HG02642 (cell line): ENCODE results near the gene SOCS4.
A peak's percentile ranks its signal among the peaks of the same experiment; 100 is the strongest.
"Not testable (repeated sequence)": the region's sequence is repeated elsewhere in the genome, so short reads cannot be mapped to it uniquely, and the experiment has no call there.

Experiments
- ATAC-seq: cut with Tn5 transposase; IDR thresholded peaks from one replicate; pipeline ENCODE4 v1.9.1; 2021; ENCODE audit warnings: mild to moderate bottlenecking; ENCODE audit not compliant: unreplicated experiment, poor library complexity

The SOCS4 gene, protein sequence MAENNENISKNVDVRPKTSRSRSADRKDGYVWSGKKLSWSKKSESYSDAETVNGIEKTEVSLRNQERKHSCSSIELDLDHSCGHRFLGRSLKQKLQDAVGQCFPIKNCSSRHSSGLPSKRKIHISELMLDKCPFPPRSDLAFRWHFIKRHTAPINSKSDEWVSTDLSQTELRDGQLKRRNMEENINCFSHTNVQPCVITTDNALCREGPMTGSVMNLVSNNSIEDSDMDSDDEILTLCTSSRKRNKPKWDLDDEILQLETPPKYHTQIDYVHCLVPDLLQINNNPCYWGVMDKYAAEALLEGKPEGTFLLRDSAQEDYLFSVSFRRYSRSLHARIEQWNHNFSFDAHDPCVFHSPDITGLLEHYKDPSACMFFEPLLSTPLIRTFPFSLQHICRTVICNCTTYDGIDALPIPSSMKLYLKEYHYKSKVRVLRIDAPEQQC

DNA sequence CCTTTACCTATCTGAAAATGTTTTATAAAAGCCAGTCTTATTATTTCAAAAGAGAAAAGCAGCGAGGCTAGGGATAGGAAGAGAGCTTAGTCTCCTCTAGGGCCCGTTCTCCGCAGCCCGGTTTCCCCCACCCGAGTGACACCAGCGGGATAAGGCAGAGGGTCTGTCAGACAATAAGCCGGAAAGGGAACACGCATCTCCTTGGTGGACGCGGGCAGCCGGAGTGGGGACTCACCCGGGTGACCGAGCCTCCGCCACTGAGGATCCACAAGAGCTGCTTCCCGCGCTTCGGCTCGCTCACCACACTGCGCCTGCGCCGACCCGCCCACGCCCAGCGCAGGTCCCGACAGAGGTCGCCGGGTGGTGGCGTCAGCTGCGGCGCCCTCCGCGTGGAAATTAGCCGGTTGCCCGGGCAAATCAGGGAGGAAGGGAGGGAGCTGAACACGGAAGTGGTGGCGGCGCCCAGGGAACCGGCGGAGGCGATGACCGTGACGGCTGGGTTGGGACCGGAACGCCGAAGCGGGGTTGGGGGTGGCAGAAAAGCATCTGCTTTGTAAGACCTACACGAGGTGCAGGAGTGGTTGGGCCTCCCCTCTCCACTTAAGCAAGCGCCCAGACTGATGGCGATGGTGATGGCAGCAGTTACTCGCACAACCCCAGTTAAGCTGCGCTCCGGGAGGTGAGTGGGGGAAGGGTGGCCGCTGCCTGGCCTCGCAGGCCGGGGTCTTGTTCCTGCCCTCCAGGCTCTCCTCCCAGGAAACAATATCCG, at the start of gene SOCS4, which contains the start of gene WDHD1:
TSS of gene SOCS4 (plus strand) at position 444 of the 769 bp plus-strand sequence. CDS start 15,806 bp downstream, outside the sequence.
TSS of gene WDHD1 (minus strand) at position 307 of the 769 bp plus-strand sequence. CDS start 312 bp downstream, outside the sequence.
- ATAC-seq = peak; percentile 96

DNA sequence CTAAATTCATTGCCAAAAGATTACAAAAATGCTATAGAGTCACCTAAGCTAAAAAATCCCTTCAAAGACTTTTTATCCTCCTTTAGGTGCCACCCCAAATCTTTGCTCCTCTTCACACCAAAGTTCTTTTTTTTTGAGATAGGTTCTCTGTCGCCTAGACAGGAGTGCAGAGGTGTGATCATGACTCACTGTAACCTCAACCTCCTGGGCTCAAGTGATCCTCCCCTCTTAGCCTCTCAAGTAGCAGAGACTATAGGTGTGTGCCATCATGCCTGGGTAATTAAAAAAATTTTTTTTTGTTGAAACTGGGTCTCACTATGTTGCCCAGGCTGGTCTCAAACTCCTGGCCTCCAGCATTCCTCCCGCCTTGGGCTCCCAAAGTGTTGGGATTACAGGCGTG, 48.0 kb upstream of the SOCS4 start:
- ATAC-seq = no peak

DNA sequence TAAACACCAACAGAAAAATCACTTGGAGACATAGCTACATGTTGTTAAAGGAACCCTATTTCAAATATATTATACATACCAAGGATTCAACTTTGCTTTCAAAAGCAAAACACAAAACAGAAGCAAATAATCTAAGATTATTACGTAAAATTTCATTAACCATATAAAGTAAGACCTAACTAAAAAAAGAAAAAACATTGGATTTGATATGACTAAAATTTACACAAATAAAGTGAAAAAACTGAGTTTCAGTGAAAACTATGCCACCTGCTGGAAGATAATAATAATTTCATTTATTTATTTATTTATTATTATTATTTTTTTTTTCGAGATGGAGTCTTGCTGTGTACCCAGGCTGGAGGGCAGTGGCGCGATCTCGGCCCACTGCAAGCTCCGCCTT, 45.3 kb upstream of the SOCS4 start:
- ATAC-seq = no peak

DNA sequence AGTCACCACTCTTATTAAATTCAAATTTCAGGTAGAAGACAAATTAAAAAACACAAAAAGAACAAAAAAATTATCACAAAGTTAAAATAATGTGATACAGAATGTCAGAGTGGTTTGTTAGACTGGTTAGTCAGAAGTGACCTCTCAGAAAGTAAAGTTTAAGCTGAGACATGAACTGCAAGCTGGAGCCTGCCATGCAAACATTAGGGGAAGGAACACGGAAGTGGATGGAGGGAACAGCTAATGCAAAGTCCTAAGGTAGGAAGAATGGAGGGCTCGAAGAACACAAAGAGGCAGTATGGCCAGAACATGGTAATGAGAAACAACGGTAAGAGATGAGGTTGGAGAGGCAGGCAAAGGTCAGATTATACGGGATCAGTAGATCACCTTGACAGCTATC, 41.9 kb upstream of the SOCS4 start:
- no peak for ATAC-seq

DNA sequence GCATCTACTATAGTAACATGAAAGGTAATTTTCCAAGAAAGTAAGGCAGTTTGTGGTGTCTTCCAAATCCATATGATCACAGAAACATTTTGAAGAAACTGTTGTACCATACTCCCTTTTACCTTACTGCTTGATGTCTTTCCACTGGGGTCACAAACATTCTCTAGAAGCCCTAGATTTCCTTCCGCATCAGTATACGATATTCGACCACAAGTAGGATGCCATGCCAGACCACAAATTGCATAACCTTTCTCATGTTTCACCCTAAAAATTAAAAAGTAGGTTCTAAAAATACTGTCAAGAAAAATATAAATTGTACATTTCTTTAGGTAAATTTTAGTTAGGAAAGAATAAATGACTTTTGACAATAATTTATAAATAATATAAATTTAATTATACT, 26.7 kb upstream of the SOCS4 start:
- ATAC-seq = no peak

DNA sequence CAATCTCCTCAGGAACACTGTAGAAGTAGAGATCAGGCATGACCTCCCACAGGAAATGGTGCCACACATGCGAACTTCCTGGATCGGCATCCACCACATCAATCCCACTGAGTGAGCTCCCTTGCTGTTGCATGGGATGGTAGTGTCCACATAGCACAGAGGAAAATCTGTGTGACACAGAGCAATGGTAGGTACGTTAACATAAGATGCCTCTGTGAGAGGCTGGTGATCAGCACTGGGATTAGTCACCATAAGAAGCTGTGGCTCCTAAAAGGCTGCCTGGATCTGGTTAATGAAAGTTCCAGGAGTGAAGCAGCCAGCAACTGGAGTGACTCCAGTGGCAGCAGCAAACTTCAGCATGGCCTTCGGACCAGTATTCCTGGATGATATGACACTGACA, 22.0 kb upstream of the SOCS4 start:
- no peak for ATAC-seq

DNA sequence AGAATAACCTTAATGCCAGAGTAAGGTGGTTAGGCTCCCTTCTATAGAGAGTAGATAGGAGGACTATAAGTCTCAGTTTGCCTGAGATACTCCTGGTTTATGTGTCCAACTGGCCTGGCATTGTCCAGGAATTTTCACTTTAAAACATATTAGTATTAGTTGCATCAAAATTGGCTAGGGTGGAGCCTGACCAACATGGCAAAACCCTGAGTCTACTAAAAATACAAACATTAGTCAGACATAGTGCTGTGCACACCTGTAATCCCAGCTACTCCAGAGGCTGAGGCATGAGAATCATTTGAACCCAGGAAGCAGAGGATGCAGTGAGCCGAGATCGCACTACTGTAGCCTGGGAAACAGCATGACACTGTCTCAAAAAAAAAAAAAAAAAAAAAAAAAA, 12.0 kb upstream of the SOCS4 start:
- ATAC-seq = no peak

DNA sequence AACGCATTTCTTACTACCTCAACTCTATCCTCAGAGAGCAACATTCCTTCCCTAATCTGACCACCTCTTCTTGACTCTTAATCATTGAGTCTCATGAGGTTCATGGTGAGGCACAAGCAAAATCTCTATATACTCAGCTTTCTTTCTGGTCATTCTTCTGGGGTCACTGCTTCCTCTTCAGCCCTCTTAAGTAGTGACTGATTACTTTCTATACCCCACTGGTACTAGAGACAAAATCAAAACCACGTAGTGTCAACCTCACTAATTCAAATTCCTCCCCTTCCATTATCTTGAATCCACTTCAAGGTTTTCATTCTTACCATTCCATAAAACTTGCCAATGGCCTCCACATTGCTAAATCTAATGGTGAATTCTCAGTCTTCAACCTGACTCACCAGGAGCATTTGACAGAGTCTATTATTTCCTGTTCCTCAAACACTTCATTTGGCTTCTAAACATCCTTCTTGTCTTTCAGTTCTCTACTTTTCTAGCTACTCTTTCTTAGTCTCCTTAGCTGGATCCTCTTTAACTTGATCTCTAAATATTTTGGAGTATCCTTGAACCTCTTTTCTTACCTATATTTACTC, 7.0 kb upstream of the SOCS4 start:
- no peak for ATAC-seq

DNA sequence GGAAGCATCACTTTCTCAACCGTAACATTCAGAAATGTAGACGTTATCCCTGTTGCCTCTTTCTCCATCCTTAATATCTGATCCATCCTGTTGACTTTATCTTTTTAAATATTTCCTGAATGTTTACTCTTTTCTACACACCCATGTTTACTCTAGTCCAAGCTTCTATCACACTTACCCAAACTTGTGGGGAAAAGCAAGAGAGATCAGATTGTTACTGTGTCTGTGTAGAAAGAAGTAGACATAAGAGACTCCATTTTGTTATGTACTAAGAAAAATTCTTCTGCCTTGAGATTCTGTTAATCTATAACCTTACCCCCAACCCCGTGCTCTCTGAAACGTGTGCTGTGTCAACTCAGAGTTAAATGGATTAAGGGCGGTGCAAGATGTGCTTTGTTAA, 2.7 kb upstream of the SOCS4 start:
- not testable (repeated sequence) for ATAC-seq

DNA sequence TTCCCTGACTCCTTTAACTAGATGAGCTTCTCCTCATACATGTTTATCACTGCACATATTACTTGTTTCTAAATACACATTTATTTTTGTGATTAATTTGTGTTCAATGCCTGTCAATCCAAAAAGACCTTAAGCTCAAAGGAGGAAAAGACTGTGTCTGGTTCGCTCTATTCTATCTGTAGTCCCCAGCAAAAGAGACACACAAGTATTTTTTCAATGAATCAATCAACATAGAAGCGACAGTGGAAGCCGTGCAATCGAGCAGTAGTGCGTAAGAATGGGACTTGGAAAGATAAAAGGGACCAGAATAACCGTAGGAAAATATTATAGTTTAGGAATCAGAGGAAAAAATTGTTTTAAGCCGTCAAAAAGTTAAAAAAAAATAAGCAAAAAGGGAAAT, 1.1 kb upstream of the SOCS4 start:
- ATAC-seq = no peak

DNA sequence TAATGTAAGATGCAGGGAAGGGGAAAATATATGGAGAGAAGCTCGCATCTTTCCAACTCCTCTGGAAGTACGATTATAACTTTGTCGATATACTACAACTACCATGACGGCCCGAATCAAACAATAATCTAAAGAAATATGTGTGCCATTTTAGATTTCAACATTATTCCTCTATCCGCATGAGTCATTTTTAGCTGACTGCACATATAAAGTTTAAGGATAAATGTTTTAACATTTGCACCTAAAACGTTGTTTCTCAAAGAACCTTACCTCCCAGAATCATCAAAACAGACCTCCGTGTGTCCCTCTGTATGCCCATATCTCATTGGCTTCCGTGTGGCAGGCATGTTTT, 619 bp upstream of the SOCS4 start:
- no peak for ATAC-seq

DNA sequence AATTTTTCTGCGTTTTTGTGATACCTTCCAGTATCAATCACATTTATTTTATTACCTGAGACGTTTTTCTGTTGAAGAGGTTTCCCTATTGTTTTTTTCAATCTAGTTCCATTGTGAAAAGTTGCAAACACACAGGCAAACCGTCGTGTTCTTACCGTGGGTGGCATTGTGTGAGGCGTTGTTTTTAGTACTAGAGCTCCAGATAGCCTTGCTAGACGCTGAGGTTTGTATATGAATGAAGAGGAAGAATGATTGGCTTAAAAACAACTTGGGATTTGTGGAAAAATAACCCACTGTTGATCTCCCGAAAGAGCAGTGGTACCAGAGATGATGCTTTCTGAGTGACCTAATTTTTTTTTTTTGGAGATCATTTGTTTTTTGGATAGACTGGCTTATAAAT, 1.0 kb downstream of the SOCS4 start:
- ATAC-seq = no peak

DNA sequence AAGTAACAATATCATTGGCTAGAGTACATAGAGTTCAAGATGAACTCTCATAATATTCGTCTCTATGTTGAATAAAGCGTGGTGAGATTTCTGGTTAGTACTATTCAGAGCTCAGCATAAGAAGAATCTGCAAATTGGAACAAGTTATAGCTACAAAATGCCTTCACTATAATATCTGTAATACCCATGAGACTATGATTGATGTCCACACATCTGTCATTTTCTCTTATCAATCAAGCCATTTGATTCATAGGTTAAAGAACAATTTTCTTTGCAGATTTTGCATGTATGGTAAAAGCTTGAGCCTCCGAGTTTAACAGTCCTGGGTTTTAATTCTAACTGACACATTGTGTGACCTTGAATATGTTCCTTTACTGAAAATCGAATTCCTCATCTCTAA, 1.4 kb downstream of the SOCS4 start:
- no peak for ATAC-seq

DNA sequence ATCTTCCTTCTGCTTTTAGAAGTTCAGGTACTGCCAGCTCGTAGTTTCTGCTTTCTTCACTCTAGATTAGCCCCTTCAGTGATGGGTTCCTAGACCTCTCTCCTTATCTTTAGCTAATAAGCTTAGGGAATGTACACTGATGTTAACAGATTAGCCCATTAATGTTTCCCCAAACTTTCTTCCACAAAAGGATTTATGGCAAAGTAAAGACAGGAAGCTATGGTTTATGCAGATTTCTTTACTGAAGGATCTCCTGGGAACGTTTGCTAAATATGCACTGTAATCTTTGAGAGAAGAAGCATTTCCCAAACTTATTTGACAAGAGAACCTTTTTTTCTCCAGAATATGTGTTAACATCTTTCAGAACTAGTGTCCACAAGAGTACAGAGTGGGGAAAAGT, 4.2 kb downstream of the SOCS4 start:
- no peak for ATAC-seq

DNA sequence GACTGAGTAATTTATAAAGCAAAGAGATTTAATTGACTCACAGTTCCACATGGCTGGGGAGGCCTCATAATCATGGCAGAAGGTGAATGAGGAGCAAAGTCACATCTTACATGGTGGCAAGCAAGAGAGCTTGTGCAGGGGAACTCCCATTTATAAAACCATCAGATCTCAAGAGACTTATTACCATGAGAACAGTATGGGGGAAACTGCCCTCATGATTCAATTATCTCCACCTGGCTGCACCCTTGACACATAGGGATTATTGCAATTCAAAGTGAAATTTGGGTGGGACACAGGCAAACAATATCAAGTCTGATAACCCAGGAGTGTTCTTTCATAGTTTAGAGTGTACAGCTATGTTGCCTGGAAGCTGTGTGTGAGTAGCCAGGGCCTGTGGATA, 11.0 kb downstream of the SOCS4 start:
- not testable (repeated sequence) for ATAC-seq

DNA sequence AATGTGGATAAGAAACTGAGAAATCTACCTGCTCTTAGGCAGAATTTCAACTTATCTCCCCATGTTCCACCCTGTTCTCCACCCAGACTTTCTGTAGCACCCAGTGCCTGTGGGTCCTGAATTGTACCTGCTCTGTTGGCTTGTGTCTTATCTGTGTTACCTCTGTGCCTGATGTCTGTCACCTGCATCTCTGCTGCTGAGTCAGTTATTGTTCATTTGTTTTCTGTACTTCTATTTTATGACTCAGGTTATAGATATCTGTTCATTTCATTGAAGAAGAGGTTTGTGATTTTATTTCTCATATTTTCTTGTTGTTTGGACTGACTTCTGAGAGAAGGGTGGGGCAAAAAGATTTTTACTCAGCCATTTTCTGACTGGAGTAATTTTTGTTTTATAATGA, 11.7 kb downstream of the SOCS4 start:
- ATAC-seq = no peak

DNA sequence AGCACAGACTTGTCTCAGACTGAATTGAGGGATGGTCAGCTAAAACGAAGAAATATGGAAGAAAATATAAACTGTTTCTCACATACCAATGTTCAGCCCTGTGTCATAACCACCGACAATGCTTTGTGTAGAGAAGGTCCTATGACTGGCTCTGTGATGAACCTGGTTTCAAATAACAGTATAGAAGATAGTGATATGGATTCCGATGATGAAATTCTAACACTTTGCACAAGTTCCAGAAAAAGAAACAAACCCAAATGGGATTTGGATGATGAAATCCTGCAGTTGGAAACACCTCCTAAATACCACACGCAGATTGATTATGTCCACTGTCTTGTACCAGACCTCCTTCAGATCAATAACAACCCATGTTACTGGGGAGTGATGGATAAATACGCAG, 16.5 kb downstream of the SOCS4 start:
- ATAC-seq = no peak

DNA sequence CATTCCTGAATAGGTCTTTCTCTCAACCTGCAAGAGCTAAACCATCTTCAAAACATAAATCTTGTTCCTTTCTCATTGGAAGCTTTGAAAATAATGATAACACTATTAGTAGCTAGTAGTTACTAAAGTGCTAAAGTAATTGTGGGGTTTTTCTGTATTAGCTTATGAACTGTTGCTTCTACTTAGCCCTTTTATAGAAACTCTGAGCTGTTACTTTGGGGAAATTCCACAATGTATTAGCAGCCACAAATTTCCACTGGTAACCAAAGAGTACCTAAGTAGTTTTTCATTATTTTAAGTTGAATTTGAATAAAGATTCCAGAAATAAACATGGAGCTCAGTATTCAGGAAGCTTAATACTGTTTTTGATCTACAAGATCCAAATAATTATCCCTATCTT, 18.1 kb downstream of the SOCS4 start:
- no peak for ATAC-seq

DNA sequence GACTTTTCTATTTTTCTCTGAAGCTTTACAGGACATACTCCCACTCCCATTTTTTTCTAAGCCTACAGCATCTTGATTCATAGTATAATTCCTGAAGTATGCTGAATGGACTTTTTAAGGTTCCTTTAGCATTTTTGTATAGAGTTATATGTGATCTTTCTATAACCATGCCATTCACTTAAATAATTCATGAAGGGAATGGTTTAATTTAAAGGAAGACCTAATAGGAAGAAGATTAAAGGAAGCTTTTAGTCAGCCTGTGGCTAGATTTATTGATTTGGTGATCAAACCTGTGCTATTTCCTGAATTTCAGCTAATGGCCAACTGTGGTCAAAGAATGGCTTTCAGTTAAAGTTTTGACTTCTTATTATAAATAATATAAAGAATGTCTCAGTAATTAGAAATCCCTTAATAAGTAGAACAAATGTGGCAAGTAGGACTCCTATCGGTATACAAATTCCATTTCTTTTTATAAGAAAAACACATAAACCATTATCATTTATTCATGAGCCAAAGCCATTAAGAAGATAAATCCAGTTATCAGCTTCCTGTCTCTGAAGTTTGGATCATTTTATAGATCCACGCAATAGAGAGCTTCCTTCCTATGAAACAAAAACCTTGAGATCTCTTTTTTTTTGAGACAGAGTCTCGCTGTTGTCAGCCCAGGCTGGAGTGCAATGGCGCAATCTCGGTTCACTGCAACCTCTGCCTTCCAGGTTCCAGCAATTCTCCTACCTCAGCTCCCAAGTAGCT, 20.4 kb downstream of the SOCS4 start:
- ATAC-seq = no peak

DNA sequence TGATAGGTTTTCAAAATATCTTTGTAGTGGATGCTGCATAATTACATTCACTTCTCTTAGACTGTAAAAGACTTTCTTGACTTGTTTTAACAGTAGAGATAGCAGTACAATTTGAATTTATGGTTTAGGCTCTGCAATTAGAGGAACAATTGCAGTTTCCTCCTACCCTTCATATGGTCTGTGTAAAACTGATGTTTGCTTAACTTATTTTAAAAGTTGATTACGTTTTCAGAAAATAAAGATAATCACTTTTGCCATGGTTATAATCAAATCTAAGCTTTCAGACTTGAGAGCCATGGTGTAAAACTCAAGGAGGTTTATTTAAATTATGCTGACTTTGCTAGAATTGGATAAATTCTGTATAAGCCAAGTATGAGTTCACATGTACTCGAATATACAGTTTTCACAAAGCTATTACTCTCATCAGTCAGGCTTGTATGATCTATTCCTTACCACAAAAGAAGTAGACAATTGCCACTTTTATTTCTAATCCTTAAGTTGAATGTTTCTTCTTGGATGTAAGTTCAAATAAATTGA, 21.9 kb downstream of the SOCS4 start:
- no peak for ATAC-seq

DNA sequence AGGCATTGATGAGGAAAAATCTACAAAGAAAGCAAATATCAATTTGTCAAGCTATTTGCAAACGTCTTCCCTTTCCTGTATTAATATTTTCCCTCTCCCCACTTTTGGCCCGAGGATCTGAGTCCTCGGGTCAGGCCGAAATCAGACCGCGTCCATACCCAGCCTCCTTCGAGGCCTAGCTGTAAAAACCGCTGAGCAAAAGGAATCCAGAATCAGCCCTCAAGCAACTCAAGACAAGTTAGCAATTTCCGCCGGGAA, 24.1 kb downstream of the SOCS4 start:
- peak; percentile 25 for ATAC-seq
